Epithelial cell of proximal tubule (primary cell): ENCODE measurements around the gene CXCL1. TPM values are rescaled to one million over a fixed set of nuclear protein-coding genes. Genes with fewer than 3 reads are reported as not detected.

Experiments used
- DNase-seq: peaks from one replicate; pipeline ENCODE4 v3.0.0-alpha.2; 2011; ENCODE audit warnings: low read depth
- H3K4me3 ChIP-seq: 2 replicates; pipeline ENCODE4 v1.5.1; 2011; ENCODE audit warnings: low read depth, mild to moderate bottlenecking, low read length
- total RNA-seq: library from RNA; depleted of rRNA; stranded (reverse); fragments of >200 nt; gene quantifications from 2 replicates; pipeline ENCODE4 v1.2.3, GENCODE V29; 2015
- TF ChIP-seq, protein P1 (sequence below): conservative IDR thresholded peaks from 2 replicates; pipeline ENCODE4 v1.5.1; 2012; ENCODE audit warnings: low read depth, mild to moderate bottlenecking, low read length

Gene CXCL1
- total RNA-seq, 1 donor from 2014 or later, result 158 TPM

DNA sequence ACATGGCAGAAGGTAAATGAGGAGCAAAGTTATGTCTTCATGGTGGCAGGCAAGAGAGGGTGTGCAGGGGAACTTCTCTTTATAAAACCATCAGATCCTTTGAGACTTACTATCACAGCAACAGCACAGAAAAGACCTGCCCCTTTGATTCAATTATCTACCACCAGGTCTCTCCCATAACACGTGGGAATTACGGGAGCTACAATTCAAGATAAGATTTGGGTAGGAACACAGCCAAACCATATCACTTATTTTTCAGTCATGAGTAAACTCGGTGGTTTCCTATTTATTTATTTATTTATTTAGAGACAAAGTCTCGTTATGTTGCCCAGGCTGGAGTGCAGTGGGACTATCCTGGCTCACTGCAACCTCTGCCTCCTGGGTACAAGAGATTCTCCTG lies 22.1 kb downstream of the CXCL1 start:
- TF ChIP-seq, protein P1, sequence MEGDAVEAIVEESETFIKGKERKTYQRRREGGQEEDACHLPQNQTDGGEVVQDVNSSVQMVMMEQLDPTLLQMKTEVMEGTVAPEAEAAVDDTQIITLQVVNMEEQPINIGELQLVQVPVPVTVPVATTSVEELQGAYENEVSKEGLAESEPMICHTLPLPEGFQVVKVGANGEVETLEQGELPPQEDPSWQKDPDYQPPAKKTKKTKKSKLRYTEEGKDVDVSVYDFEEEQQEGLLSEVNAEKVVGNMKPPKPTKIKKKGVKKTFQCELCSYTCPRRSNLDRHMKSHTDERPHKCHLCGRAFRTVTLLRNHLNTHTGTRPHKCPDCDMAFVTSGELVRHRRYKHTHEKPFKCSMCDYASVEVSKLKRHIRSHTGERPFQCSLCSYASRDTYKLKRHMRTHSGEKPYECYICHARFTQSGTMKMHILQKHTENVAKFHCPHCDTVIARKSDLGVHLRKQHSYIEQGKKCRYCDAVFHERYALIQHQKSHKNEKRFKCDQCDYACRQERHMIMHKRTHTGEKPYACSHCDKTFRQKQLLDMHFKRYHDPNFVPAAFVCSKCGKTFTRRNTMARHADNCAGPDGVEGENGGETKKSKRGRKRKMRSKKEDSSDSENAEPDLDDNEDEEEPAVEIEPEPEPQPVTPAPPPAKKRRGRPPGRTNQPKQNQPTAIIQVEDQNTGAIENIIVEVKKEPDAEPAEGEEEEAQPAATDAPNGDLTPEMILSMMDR, result no peak
- DNase-seq, result no peak
- no peak overlapping the region for H3K4me3 ChIP-seq

DNA sequence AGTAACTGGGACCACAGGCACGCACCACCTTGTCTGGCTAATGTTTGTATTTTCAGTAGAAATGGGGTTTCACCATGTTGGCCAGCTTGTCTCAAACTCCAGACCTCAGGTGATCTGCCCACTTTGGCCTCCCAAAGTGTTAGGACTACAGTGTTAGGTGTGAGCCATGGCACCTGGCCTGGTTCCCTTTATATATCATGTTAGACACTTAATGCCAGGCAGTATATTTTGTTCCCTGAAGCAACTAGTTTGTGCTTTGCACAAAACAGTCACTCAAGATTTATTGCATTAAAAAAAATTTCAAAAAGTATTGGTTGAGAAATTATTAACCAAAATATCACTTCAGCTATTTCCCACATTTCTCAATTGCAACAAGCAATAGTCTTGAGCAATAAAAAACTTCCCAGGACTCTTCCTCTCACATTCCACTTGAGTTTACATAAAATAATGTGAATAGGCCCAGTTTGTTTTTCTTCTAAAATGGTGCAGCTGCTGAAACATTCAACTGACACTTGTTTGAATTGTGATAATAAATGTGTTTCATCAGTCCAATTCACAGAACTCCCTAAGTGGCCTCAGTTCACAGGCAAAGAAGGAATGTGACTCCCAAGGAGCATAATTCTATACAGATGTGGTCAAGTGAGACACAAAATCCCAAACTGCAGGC lies 22.7 kb downstream of the CXCL1 start:
- TF ChIP-seq, protein P1, result no peak
- H3K4me3 ChIP-seq, result no peak overlapping the region
- DNase-seq, result no peak

DNA sequence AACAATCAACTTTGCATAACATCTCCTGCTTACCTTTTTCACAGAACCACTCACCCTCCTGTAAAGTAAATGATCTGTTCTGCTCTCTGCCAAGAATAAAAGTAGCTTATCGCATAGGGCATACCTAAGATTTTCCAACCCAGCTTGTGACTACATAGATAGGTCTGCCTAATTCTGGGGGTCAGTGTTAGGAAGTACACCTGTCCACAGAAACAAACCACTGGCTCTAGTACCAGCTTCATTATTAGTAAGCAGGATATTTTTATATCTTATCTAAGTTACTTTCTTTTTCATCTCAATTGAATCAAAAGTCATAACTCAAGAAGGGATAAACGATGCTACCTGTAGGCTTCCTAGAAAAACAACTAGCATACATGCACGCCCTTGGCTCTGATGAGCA lies 23.8 kb downstream of the CXCL1 start:
- TF ChIP-seq, protein P1, result no peak
- no peak for DNase-seq
- H3K4me3 ChIP-seq, result no peak overlapping the region

DNA sequence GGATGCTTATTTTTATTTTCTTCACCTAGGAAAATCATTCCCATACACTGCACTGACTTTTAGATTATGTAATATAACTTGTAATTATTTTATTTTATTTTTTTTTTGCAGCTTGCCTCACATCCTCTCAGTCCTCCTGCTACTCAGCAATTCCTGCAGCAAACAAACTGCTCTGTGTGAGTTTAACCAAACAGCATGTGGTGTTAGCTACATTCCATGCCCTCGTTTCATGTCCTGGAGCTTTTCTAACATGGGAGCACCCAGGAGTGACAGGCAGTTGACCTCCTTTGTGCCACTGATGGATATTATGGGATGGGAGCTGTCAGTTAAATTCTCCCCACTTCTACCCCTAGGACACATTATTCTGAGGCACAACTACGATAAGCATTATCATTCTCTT lies 24.8 kb downstream of the CXCL1 start:
- no peak overlapping the region for H3K4me3 ChIP-seq
- no peak for DNase-seq
- TF ChIP-seq, protein P1, result no peak

DNA sequence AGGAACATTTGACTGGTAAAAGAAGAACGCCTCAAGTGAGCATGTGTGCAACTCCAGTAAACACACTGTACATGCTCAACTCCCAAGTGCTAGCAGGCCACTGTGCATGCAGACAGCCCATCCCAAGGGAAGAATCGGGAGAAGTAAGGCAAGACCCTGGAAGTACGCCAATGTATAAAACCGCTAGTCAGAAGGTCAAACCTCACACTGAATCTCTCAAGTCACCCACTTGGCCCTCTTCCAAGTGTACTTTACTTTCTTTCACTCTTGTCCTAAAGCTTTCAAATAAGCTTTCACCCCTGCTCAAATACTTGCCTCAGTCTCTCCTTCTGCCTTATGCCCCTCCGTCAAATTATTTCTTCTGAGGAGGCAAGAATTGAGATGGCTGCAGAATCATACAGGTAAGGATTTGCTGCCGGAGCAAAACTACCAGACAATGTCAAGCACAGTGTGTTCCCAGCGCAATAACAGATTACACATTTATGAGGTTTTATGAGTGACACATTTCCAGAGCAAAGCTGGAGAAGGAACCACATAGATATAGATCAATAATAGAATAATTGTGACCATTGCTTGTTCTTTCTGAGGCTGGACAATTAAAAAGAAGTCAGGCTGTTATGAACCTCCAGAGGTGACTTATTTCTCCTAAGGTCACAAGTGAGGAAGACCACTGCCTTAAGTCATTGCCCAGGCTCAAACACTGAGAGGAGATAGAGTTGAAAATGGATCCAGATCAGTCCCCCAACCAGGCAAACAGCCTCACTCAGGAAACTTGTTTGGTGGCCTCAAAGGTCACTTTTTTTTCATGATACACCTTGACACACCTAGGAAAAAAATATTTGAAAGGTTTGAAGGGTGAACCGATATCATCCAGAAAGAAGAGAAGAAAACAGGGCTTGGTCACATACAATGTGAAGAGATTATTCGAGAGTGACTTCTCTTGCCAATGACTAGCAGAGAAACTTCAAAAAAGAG lies 26.3 kb downstream of the CXCL1 start:
- DNase-seq, result no peak
- H3K4me3 ChIP-seq, result no peak overlapping the region
- TF ChIP-seq, protein P1, result no peak

DNA sequence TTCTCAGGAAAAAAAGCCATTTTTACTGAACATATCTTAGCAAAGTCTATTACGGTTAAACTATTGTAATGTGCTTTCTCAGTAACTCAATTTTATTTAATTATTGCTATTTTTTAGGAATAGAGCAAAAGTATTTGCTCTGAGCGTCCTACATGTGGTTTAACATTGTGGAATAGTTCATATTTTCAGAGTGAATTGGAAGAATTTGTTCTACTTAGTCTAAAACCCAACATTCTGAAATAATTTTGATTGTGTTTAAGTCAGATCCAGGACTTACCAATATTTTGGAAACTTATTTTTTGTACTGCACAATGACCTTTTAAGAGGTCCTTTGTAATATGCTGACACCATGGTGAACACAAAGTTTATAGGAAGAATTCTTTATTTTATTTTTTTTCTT lies 27.2 kb downstream of the CXCL1 start:
- no peak overlapping the region for H3K4me3 ChIP-seq
- TF ChIP-seq, protein P1, result no peak

More for the DNA sequence above, 27.2 kb downstream of the CXCL1 start:
- no peak for DNase-seq
